Activated CD4-positive, alpha-beta T cell treated with anti-CD3 and anti-CD28 coated beads, Interleukin-2, amount 50 U/mL, for 4 hours (primary cell): ENCODE data around the gene ITSN2.
A peak's percentile ranks its signal among the peaks of the same experiment; 100 is the strongest.

ENCODE experiments used
- DNase-seq, 2 experiments: peaks; one replicate each; pipeline ENCODE4 v3.0.0-alpha.2; 2020

Gene ITSN2

DNA sequence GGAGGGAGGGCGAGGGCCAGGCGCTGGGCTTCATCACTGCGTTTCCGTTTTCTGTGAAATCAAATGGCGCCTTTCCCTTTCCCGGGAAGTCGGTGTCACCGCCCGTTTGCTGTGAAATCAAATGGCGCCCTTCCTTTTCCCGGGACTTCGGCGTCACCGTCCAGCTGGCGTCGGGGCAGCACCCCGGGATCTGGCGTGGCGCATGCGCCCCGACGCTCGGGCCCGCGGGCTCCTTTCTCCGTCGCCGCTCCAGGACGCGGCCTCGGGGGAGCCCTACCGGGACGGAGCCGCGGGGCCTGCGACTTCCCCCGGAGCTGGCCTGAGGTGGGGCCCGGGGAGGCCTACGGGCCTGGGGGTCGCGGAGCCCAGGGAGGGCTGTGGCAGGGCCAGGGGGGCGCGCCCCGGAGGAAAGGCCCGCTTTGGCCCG, 185.5 kb downstream of the ITSN2 start, which contains the start of gene FAM228A:
FAM228A (plus strand) TSS at position 203 of the 427 bp plus-strand sequence. CDS start 428 bp downstream, outside the sequence.
- no peak for DNase-seq

DNA sequence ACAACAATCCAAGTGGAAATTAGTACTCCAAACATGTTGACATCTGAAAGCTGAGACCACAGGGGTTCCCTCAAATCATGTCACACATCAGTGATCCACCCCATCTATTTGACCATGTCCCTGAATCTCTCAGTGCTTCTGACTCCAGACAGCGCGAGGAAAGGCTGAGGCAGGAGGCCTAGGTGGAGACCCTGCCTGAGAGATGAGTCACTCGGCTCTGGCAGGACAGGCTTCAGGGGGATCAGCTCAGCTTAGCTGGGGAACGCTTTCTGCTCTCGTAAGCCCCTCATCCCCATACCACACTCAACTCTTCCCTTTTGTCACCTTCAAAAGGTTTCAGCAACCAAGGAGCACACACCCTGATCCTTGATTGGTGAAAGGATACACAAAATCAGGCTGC, 191.3 kb downstream of the ITSN2 start:
- no peak for DNase-seq

DNA sequence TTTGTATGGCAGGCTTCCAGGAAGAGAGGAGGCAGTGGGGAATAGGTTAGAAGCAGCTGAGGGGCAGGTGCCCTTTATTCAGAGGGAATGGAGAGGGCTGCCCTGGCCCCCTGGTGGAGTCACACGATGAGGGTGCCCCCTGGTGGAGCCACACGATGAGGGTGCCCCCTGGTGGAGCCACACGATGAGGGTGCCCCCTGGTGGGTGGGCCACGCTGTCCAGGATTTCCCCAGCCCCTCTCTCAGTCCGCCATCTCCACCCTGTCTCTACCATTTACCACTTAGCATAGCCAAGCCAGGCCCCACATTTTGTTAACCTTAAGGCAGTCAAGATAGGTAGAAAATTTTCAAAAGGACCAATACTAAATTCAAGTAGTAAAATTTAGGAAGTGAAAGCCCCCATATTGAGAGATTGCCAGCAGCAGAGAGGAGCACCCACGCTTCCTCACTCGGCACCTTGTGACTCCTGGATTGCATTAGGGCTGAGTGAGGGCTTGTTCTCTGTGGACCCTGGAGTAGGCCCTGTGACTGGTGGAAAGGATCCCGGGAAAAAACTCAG, 195.8 kb downstream of the ITSN2 start:
- DNase-seq = peak; percentile 14 to 20

DNA sequence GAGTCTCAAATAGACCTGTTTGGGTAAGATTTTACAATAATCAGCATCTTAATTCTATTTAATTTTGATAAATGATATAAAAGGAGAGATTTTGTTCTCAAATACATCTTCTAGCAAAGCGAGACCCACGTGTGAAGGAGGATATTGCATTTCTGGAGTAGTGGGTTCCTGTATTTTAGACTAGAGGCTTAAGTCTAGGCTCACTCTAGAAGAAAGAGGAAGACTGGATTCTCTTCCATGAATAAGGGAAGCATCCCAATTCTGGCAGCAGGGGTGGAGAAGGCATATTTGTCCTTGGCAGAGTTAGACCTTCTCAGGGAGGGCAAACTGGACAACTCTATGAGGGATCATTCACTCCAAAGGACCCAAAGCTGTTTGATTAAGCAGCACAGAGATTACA, 196.7 kb downstream of the ITSN2 start:
- DNase-seq = no peak

DNA sequence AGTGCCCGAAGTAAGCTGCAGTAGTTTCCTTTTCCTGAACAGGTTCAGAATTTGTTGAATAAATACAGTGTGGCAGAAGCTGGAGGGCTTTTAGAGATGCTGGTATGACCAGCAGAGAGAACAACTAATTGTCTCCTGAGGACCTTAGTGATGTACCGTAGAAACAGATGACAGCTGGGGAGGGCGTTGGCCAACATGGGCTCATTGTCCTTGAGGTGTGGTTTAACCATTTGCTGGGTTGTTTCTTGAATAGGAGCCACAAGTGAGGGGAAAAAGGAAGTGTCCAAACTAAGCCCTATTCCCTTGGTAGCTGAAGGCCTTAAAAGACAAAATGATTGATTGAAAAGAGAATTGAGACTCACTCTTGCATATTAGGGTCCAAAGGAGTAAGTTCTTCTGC, 197.2 kb downstream of the ITSN2 start:
- no peak for DNase-seq

DNA sequence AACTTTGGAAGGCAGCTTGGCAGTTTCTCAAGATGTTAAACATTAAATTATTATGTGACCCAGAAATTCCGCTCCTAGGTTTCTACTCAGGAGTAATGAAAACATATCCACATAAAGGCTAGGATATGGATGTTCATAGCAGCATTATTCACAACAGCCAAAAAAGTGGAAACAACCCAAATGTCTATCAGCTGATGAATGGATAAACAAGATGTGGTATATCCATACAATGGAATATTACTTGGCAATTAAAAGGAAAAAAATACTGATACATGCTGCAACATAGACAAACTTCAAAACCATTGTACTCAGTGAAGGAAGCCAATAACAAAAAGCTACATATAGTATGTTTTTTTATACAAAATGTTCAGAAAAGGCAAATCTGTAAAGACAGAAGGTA, 197.8 kb downstream of the ITSN2 start:
- DNase-seq = no peak

DNA sequence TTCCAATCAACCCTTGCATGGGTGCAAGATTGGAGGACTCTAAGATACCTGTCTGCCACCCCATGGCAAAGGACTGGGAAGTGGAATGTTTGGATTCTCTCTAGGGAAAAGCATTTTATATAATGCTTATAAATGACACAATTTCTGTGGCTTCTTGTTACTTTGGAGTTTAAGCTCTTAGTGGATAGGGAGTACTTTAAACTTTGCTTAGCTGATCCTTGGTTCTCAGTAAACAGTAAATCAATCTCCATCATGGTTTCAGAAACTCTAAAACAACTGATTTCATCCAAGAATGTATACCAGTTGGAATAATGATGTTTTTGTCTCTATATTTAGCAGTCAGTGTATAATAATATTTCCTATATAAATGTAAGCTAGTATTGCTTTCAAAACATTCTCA, 199.6 kb downstream of the ITSN2 start:
- DNase-seq = no peak

DNA sequence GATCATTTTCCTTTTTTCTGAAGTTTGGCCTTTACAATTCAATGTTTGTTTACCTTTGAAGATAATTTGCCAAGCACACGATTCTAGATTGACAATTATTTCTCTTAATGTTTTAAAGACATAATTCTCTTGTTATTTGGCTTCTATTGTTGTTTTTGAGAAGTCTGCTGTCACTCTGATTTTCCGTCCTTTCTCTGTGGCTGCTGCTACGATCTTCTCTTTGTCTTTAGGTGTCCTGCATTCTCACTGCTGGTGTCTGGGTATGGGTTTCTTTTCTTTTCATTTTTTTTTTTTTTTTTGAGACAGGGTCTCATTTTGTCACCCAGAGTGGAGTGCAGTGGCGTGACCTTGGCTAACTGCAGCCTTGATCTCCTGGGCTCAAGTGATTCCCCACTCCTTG, 200.6 kb downstream of the ITSN2 start:
- no peak for DNase-seq

DNA sequence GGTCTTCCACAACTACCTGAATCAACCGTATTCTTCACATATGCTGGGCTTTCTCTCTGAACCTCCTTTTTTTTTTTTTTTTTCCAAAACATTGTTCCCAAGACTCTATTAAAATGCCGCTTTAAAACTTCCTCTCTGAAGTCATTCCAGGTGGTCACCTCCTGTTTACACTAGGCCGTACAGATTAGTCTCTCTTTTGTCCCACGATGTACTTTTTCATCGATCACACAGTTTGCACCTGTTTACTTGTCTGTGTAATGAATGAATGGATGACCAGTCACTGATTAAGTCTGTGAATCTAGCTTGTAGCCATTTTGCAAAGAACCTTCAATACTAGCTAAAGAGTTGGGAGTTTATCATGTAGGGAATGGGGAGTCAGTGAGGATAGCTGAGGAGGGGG, 202.2 kb downstream of the ITSN2 start:
- no peak for DNase-seq

DNA sequence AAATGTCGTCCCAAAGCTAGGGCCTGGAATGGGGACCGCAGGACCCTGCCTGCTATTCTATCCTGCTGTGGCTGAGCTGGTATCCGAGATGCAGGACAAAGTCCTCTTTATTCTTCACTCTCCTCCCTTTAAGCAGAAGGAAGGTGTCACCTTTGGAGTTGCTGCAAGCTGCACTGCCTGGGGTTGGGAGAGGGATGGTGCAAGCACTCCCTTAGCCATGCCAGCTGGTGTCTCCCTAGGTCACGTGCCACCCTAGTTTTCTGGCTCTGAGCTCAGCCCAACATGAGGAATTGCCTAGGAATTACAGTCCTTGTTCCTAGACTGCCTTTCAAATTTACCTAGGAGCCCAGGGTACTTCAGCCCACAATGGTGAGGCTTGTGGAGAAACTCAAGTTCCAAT, 206.9 kb downstream of the ITSN2 start:
- no peak for DNase-seq
